ENCODE results near the gene DACH2. TPM values are rescaled to one million over a fixed set of nuclear protein-coding genes. Genes with fewer than 3 reads are reported as not detected.

The DACH2 gene
- total and polyA plus RNA-seq, 4 donors: 0.23 TPM; not detected in 3

- TF ChIP-seq MAX (IDR thresholded peaks at IDR 0.05) (no peak), FOXA2 (IDR thresholded peaks at IDR 0.05) (no peak)
These were observed 44.6 kb downstream of the DACH2 start (continued) for GRCh38 chrX:86192827-86193226.

DNA sequence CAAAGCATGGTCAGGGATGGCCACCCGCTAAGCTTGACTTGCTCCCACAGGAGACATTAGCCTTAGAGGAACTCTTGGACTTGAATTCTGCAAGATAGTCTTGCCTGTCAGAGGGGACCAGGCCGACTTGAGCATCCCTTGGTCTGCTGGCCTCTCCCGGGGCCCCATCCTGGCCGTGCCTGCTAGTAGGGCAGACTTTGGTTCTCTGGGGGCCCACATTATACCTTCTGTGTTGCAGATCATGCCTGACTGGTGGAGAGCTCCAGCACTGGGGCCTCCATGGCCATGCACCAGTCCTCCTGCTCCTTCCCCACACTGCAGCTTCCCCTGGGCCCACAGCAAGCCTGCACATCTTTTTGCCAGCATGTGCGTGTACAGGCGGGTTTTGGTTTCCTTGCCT lies 46.5 kb downstream of the DACH2 start:
- Histone ChIP-seq H3K4me3 (ENCODE audit: low read depth in 1 of 3, low read length in 3 of 3) (no peak overlapping the region), H3K9ac (ENCODE audit: low read depth in 1 of 2, low read length in 2 of 2) (no peak overlapping the region), H3K27ac (ENCODE audit: low read depth in 1 of 2, low read length in 2 of 2) (no peak overlapping the region), H3K9me3 (ENCODE audit: control insufficient read depth in 4 of 4, low read length in 3 of 4) (no peaks in the 10 kb centered on the region), H3K36me3 (ENCODE audit: control insufficient read depth in 4 of 4, insufficient read depth in 3 of 4, low read depth in 1 of 4, low read length in 3 of 4) (no peaks in the 10 kb centered on the region), H3K4me1 (ENCODE audit: control insufficient read depth in 4 of 4, insufficient read depth in 4 of 4, low read length in 3 of 4) (no peaks in the 10 kb centered on the region), H3K27me3 (ENCODE audit: control insufficient read depth in 4 of 4, insufficient read depth in 4 of 4, low read length in 3 of 4) (no peaks in the 10 kb centered on the region)
- WGBS: 89% methylated on average over 6 of the region's 6 CpGs
- DNase-seq (ENCODE audit: low spot score): no peak
- TF ChIP-seq FOXA2 (IDR thresholded peaks at IDR 0.05) (no peak), FOXA1 (IDR thresholded peaks at IDR 0.05) (no peak), SP1 (IDR thresholded peaks at IDR 0.05) (no peak), MAX (IDR thresholded peaks at IDR 0.05) (no peak), NR2F2 (IDR thresholded peaks at IDR 0.05) (no peak), JUND (IDR thresholded peaks at IDR 0.05) (no peak), EGR1 (IDR thresholded peaks at IDR 0.05; ENCODE audit: low read depth in 2 of 2) (no peak), GABPA (IDR thresholded peaks at IDR 0.05 in 1 of 2, conservative IDR thresholded peaks at IDR 0.05 in 1 of 2) (no peak), HNF4A (conservative IDR thresholded peaks at IDR 0.05) (no peak)
- TF ChIP-seq, protein P1, sequence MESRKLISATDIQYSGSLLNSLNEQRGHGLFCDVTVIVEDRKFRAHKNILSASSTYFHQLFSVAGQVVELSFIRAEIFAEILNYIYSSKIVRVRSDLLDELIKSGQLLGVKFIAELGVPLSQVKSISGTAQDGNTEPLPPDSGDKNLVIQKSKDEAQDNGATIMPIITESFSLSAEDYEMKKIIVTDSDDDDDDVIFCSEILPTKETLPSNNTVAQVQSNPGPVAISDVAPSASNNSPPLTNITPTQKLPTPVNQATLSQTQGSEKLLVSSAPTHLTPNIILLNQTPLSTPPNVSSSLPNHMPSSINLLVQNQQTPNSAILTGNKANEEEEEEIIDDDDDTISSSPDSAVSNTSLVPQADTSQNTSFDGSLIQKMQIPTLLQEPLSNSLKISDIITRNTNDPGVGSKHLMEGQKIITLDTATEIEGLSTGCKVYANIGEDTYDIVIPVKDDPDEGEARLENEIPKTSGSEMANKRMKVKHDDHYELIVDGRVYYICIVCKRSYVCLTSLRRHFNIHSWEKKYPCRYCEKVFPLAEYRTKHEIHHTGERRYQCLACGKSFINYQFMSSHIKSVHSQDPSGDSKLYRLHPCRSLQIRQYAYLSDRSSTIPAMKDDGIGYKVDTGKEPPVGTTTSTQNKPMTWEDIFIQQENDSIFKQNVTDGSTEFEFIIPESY (IDR thresholded peaks at IDR 0.05): no peak

DNA sequence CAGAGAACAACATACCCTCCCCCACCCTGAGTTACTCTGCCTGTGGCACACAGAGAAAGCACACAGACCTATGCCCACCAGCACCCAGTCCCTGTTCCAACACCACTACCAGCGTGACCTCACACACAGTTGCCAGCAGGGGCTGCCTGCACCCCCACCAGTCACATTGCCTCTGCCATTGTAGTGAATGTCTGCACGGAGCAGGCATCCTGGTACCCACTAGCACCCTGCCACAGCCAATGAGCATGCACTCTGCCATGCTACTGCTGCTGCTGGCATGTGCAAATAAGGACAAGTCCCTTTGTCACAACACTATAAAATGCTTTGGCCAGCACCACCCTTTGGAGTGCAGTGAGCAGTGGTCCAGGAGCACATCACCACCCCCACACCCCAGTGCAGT lies 47.1 kb downstream of the DACH2 start:
- Histone ChIP-seq H3K27ac (ENCODE audit: low read depth in 1 of 2, low read length in 2 of 2) (no peak overlapping the region), H3K9me3 (ENCODE audit: control insufficient read depth in 4 of 4, low read length in 3 of 4) (peaks cover 0 to 3% (median 1%) of the 10 kb centered on the region in 4 donors), H3K36me3 (ENCODE audit: control insufficient read depth in 4 of 4, insufficient read depth in 3 of 4, low read depth in 1 of 4, low read length in 3 of 4) (no peaks in the 10 kb centered on the region), H3K27me3 (ENCODE audit: control insufficient read depth in 4 of 4, insufficient read depth in 4 of 4, low read length in 3 of 4) (no peaks in the 10 kb centered on the region), H3K9ac (ENCODE audit: low read depth in 1 of 2, low read length in 2 of 2) (no peak overlapping the region), H3K4me3 (ENCODE audit: low read depth in 1 of 3, low read length in 3 of 3) (no peak overlapping the region), H3K4me1 (ENCODE audit: control insufficient read depth in 4 of 4, insufficient read depth in 4 of 4, low read length in 3 of 4) (no peaks in the 10 kb centered on the region)
- WGBS: 87% methylated on average over 2 of the region's 2 CpGs
- no peak for DNase-seq (ENCODE audit: low spot score)
- TF ChIP-seq, protein P2, sequence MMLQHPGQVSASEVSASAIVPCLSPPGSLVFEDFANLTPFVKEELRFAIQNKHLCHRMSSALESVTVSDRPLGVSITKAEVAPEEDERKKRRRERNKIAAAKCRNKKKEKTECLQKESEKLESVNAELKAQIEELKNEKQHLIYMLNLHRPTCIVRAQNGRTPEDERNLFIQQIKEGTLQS (IDR thresholded peaks at IDR 0.05): no peak
- TF ChIP-seq NR2F2 (IDR thresholded peaks at IDR 0.05) (no peak), RAD21 (IDR thresholded peaks at IDR 0.05) (no peak), TAF1 (conservative IDR thresholded peaks at IDR 0.05) (no peak), YY1 (IDR thresholded peaks at IDR 0.05) (no peak), JUND (IDR thresholded peaks at IDR 0.05) (no peak), SP1 (IDR thresholded peaks at IDR 0.05) (no peak), RXRA (IDR thresholded peaks at IDR 0.05) (no peak), EGR1 (IDR thresholded peaks at IDR 0.05; ENCODE audit: low read depth in 2 of 2) (no peak), FOXA2 (IDR thresholded peaks at IDR 0.05) (no peak), FOXA1 (IDR thresholded peaks at IDR 0.05) (no peak), HNF4A (conservative IDR thresholded peaks at IDR 0.05) (no peak), GABPA (IDR thresholded peaks at IDR 0.05 in 1 of 2, conservative IDR thresholded peaks at IDR 0.05 in 1 of 2) (no peak), REST (IDR thresholded peaks at IDR 0.05) (no peak), HNF4G (IDR thresholded peaks at IDR 0.05) (no peak)
- TF ChIP-seq, protein P3, sequence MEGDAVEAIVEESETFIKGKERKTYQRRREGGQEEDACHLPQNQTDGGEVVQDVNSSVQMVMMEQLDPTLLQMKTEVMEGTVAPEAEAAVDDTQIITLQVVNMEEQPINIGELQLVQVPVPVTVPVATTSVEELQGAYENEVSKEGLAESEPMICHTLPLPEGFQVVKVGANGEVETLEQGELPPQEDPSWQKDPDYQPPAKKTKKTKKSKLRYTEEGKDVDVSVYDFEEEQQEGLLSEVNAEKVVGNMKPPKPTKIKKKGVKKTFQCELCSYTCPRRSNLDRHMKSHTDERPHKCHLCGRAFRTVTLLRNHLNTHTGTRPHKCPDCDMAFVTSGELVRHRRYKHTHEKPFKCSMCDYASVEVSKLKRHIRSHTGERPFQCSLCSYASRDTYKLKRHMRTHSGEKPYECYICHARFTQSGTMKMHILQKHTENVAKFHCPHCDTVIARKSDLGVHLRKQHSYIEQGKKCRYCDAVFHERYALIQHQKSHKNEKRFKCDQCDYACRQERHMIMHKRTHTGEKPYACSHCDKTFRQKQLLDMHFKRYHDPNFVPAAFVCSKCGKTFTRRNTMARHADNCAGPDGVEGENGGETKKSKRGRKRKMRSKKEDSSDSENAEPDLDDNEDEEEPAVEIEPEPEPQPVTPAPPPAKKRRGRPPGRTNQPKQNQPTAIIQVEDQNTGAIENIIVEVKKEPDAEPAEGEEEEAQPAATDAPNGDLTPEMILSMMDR (IDR thresholded peaks at IDR 0.05; ENCODE audit: low read depth, low read length, missing input control): no peak
- TF ChIP-seq, protein P1 (IDR thresholded peaks at IDR 0.05): no peak
